ENCODE results near the gene SURF2. TPM values are rescaled to one million over a fixed set of nuclear protein-coding genes. Genes with fewer than 3 reads are reported as not detected.

The SURF2 gene
- total and polyA plus RNA-seq, 2 experiments from 2014 or later, result 6.3 to 23.4 TPM

DNA sequence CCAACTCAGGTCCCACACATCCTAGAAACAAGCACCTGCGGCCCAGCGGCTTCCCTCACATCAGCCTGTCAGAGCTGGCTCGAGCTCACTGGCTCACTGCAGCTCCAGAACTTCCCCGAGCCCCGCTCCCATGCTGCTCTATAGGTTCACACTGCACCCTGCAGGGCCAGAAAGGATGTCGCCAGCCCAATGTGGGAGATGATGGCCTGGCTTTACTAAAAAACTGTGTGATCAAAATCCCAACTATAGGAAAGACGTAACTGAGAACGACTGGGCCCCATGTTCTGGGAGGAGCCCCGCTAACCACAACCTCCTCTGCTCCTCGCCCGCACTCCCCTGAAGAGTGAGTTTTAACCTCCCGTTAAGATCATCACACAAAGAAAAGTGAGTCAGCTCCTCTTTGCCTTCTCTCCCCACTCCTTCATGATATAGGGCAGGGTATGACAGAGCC, 14.9 kb downstream of the SURF2 start:
- peaks cover 56% of the 10 kb centered on the region for H3K4me1 ChIP-seq (ENCODE audit: insufficient read depth)
- whole genome bisulfite sequencing, 2 experiments (ENCODE audit: low coverage in 1 of 2, low lambda C conversion rate in 2 of 2, missing lambda C conversion rate in 2 of 2), result 66 to 69% methylated on average over 12 of the region's 12 CpGs
- no peaks in the 10 kb centered on the region for H3K9me2 ChIP-seq (ENCODE audit: insufficient read depth)
- H3K27me3 ChIP-seq (replicated peaks; ENCODE audit: insufficient read depth), result no peaks in the 10 kb centered on the region
- H3F3A ChIP-seq (ENCODE audit: insufficient read depth), result peaks cover 40% of the 10 kb centered on the region
- H3K4me3 ChIP-seq, result 0 out of 2 replicates have a peak overlapping the region, but pooled peaks have one; percentile 11
- TF ChIP-seq EZH2 (IDR thresholded peaks at IDR 0.05; ENCODE audit: insufficient read depth, poor library complexity, severe bottlenecking), result no peak
- TF ChIP-seq EZH2phosphoT487 (IDR thresholded peaks at IDR 0.05; ENCODE audit: insufficient read depth, low read depth), result no peak
- H3K36me3 ChIP-seq (ENCODE audit: low read depth), result peaks cover 22% of the 10 kb centered on the region
- peaks cover 66% of the 10 kb centered on the region for H4K20me1 ChIP-seq (ENCODE audit: insufficient read depth)
- H3K27ac ChIP-seq, result peak overlapping the region; percentile 93
- H3K9ac ChIP-seq, result peak overlapping the region; percentile 38
- in situ Hi-C loops (cut with MboI), result no loop called here
- H3K79me2 ChIP-seq (ENCODE audit: insufficient read depth), result peaks cover 95% of the 10 kb centered on the region
- no peaks in the 10 kb centered on the region for H3K9me3 ChIP-seq (ENCODE audit: low read depth)
- DNase-seq, result peak; percentile 47
- H3K4me2 ChIP-seq (ENCODE audit: unreplicated experiment), result peak overlapping the region; percentile 17
- no peak overlapping the region for H2AFZ ChIP-seq

DNA sequence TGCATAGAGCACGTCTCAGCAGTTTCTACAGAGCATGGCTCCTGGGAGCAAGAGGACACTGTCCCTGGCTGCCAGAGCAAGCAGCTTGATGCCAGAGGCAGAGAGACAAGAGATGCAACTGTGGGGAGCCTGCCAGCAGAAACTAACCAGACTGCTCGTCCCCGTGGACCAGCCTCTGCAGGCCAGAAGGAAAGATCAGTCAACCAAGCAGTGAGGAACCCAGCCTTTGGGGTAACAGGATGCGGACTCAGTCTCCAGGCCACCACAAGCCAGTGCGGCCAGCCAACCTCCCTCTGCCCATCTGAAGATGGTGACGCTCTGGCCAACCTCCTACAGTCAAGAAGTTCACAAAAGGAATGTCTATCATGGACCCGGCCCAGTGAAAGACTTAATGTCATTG, 15.8 kb downstream of the SURF2 start:
- in situ Hi-C loops (cut with MboI), result no loop called here
- H2AFZ ChIP-seq, result no peak overlapping the region
- H3K27me3 ChIP-seq (replicated peaks; ENCODE audit: insufficient read depth), result no peaks in the 10 kb centered on the region
- peak overlapping the region; percentile 17 for H3K4me2 ChIP-seq (ENCODE audit: unreplicated experiment)
- H4K20me1 ChIP-seq (ENCODE audit: insufficient read depth), result peaks cover 57% of the 10 kb centered on the region
- DNase-seq, result no peak
- H3K36me3 ChIP-seq (ENCODE audit: low read depth), result peaks cover 18% of the 10 kb centered on the region
- peak overlapping the region; percentile 38 for H3K9ac ChIP-seq
- peaks cover 87% of the 10 kb centered on the region for H3K79me2 ChIP-seq (ENCODE audit: insufficient read depth)
- H3K9me3 ChIP-seq (ENCODE audit: low read depth), result no peaks in the 10 kb centered on the region
- H3K9me2 ChIP-seq (ENCODE audit: insufficient read depth), result no peaks in the 10 kb centered on the region
- H3K4me1 ChIP-seq (ENCODE audit: insufficient read depth), result peaks cover 62% of the 10 kb centered on the region
- peak overlapping the region; percentile 93; the same call in 1 of the 2 replicates for H3K27ac ChIP-seq
- H3K4me3 ChIP-seq, result peak overlapping the region; percentile 11; the same call in 1 of the 2 replicates
- 36 to 40% methylated on average over 7 of the region's 7 CpGs for WGBS, 2 experiments (ENCODE audit: low coverage in 1 of 2, low lambda C conversion rate in 2 of 2, missing lambda C conversion rate in 2 of 2)
- no peak for TF ChIP-seq EZH2 (IDR thresholded peaks at IDR 0.05; ENCODE audit: insufficient read depth, poor library complexity, severe bottlenecking)
- H3F3A ChIP-seq (ENCODE audit: insufficient read depth), result peaks cover 46% of the 10 kb centered on the region

DNA sequence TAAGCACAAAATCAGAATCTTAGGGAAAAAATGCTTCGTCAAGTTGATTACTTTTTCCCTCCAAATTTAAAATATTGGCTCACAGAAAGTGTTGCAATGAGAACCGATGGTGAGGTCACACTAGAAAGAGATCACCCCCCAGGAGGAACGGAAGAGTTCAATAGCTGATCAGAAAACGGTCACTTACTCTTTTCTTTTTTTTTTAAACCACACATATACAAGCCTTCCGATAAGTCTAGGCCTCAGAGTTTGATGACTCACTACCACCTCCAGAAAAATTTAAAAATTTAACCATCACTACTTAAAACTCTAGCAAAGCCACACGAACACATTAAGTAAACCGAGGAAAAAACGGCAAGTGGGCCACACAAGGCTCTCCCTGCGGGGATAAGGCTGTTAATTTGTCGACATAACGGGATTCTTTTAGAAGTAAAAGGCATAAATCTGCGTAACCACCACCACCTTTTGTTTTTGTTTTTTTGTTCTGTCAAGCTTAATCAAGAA, 18.3 kb downstream of the SURF2 start:
- peaks cover 62% of the 10 kb centered on the region for H3K79me2 ChIP-seq (ENCODE audit: insufficient read depth)
- TF ChIP-seq EZH2 (IDR thresholded peaks at IDR 0.05; ENCODE audit: insufficient read depth, poor library complexity, severe bottlenecking) (no peak), EZH2phosphoT487 (IDR thresholded peaks at IDR 0.05; ENCODE audit: insufficient read depth, low read depth) (no peak)
- H3K4me3 ChIP-seq, result peak overlapping the region; percentile 83
- H4K20me1 ChIP-seq (ENCODE audit: insufficient read depth), result peaks cover 35% of the 10 kb centered on the region
- in situ Hi-C loops (cut with MboI), result no loop called here
- peak; percentile 91 for DNase-seq
- WGBS, 2 experiments (ENCODE audit: low coverage in 1 of 2, low lambda C conversion rate in 2 of 2, missing lambda C conversion rate in 2 of 2), result 1 to 4% methylated on average over 12 of the region's 12 CpGs
- H3K9me2 ChIP-seq (ENCODE audit: insufficient read depth), result no peaks in the 10 kb centered on the region
- H3K27me3 ChIP-seq (replicated peaks; ENCODE audit: insufficient read depth), result no peaks in the 10 kb centered on the region
- H2AFZ ChIP-seq, result no peak overlapping the region
- peak overlapping the region; percentile 93 for H3K27ac ChIP-seq
- H3F3A ChIP-seq (ENCODE audit: insufficient read depth), result peaks cover 56% of the 10 kb centered on the region
- peak overlapping the region; percentile 100 for H3K9ac ChIP-seq
- peaks cover 50% of the 10 kb centered on the region for H3K4me1 ChIP-seq (ENCODE audit: insufficient read depth)
- H3K4me2 ChIP-seq (ENCODE audit: unreplicated experiment), result peak overlapping the region; percentile 89
- peaks cover 12% of the 10 kb centered on the region for H3K36me3 ChIP-seq (ENCODE audit: low read depth)
- H3K9me3 ChIP-seq (ENCODE audit: low read depth), result no peaks in the 10 kb centered on the region

DNA sequence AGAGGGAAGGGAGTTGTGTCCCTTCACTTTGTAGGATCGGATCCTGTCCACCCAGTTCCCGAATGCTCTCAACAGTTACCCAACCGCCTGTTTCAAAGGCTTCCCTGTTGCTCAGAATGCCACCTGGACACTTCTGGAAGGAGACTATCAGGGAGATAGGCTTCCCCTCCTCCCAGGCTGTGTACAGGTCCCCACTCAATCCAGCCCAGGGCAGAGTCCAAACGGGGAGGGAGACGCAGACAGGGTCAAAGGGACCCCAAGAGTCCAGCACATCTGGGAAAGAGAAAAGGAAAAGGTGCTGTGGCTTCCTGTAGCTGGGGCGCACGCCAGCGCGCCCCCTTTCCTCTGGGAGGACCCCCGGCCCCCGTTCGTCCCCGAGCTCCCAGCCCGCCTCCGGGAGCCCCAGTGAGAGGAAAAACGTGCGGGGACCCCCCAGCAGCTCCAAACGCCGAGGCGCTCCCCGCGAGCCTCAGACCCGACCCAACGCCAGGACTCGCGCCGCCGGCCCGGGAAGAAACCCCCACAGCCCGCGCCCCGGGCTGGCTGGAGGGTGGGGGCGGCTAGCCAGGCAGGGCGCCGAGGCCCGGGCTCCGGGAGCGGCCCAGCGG, 18.9 kb downstream of the SURF2 start:
- peak; percentile 77 for DNase-seq
- 1% methylated on average over 32 to 37 of the region's 39 CpGs for WGBS, 2 experiments (ENCODE audit: low coverage in 1 of 2, low lambda C conversion rate in 2 of 2, missing lambda C conversion rate in 2 of 2)
- in situ Hi-C loops (cut with MboI), result no loop called here

More for the DNA sequence above, 18.9 kb downstream of the SURF2 start:
- Histone ChIP-seq H3K9me3 (ENCODE audit: low read depth) (no peaks in the 10 kb centered on the region), H4K20me1 (ENCODE audit: insufficient read depth) (peaks cover 29% of the 10 kb centered on the region; the same call in 1 of the 2 replicates), H3K4me3 (peak overlapping the region; percentile 83), H3K9ac (peak overlapping the region; percentile 100), H3K4me1 (ENCODE audit: insufficient read depth) (peaks cover 47% of the 10 kb centered on the region), H3K9me2 (ENCODE audit: insufficient read depth) (no peaks in the 10 kb centered on the region), H3K36me3 (ENCODE audit: low read depth) (peaks cover 7% of the 10 kb centered on the region), H3K27me3 (replicated peaks; ENCODE audit: insufficient read depth) (no peaks in the 10 kb centered on the region), H3K79me2 (ENCODE audit: insufficient read depth) (peaks cover 56% of the 10 kb centered on the region), H3K27ac (peak overlapping the region; percentile 93), H3F3A (ENCODE audit: insufficient read depth) (peaks cover 56% of the 10 kb centered on the region), H3K4me2 (ENCODE audit: unreplicated experiment) (peak overlapping the region; percentile 89), H2AFZ (no peak overlapping the region)
- TF ChIP-seq EZH2phosphoT487 (IDR thresholded peaks at IDR 0.05; ENCODE audit: insufficient read depth, low read depth), result no peak
- TF ChIP-seq EZH2 (IDR thresholded peaks at IDR 0.05; ENCODE audit: insufficient read depth, poor library complexity, severe bottlenecking), result no peak

All from GM23248 (cell line).